ENCODE measurements around the gene SYTL5.

Gene SYTL5

DNA sequence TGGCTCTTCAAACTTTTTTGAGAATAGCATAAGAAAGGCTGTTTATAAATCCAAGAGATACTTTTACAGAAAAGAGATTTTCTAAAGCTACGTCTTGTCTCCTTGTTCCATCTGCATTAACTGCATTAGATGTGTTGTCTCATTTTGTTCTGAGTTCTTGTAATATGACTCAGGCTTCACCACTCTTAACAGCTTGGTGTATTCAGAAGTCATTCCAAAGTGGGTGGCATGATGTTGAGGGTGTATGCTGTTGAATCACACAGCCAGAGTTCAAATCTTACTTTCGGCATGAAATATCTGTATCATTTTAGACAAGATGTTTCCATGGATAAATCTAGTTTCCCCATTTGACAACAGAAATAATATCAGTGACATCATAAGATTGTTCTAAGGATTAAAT lies 30.1 kb downstream of the SYTL5 start:
- Histone ChIP-seq H3K4me3 (ENCODE audit: low read depth in 1 of 2, low read length in 2 of 2) (no peak overlapping the region), H3K36me3 (ENCODE audit: insufficient read depth, low read length) (no peaks in the 10 kb centered on the region), H3K4me1 (ENCODE audit: insufficient read depth, low read length) (no peaks in the 10 kb centered on the region), H3K9me3 (ENCODE audit: low read length) (no peaks in the 10 kb centered on the region), H3K27ac (ENCODE audit: low read depth, low read length) (no peak overlapping the region), H3K9ac (ENCODE audit: low read length) (no peak overlapping the region), H3K27me3 (ENCODE audit: control insufficient read depth in 1 of 2, insufficient read depth in 2 of 2, low read length in 2 of 2) (no peaks in the 10 kb centered on the region)

GRCh38 chrX:38038501-38038900 lies 32.1 kb downstream of the SYTL5 start:
- no peak overlapping the region for H3K4me3 ChIP-seq (ENCODE audit: low read depth in 1 of 2, low read length in 2 of 2)

GRCh38 chrX:38041237-38041636 lies 34.9 kb downstream of the SYTL5 start:
- no peak overlapping the region for H3K9ac ChIP-seq (ENCODE audit: low read length)
- no peaks in the 10 kb centered on the region for H3K36me3 ChIP-seq (ENCODE audit: insufficient read depth, low read length)
- no peak overlapping the region for H3K4me3 ChIP-seq (ENCODE audit: low read depth in 1 of 2, low read length in 2 of 2)
- H3K27me3 ChIP-seq (ENCODE audit: control insufficient read depth in 1 of 2, insufficient read depth in 2 of 2, low read length in 2 of 2): no peaks in the 10 kb centered on the region
- H3K4me1 ChIP-seq (ENCODE audit: insufficient read depth, low read length): no peaks in the 10 kb centered on the region
- H3K9me3 ChIP-seq (ENCODE audit: low read length): no peaks in the 10 kb centered on the region
- H3K27ac ChIP-seq (ENCODE audit: low read depth, low read length): no peak overlapping the region

More at GRCh38 chrX:38038501-38038900, 32.1 kb downstream of the SYTL5 start:
- H3K9ac ChIP-seq (ENCODE audit: low read length): no peak overlapping the region
- H3K27me3 ChIP-seq (ENCODE audit: control insufficient read depth in 1 of 2, insufficient read depth in 2 of 2, low read length in 2 of 2): no peaks in the 10 kb centered on the region
- no peak overlapping the region for H3K27ac ChIP-seq (ENCODE audit: low read depth, low read length)
- no peaks in the 10 kb centered on the region for H3K9me3 ChIP-seq (ENCODE audit: low read length)
- H3K4me1 ChIP-seq (ENCODE audit: insufficient read depth, low read length): no peaks in the 10 kb centered on the region
- H3K36me3 ChIP-seq (ENCODE audit: insufficient read depth, low read length): no peaks in the 10 kb centered on the region

DNA sequence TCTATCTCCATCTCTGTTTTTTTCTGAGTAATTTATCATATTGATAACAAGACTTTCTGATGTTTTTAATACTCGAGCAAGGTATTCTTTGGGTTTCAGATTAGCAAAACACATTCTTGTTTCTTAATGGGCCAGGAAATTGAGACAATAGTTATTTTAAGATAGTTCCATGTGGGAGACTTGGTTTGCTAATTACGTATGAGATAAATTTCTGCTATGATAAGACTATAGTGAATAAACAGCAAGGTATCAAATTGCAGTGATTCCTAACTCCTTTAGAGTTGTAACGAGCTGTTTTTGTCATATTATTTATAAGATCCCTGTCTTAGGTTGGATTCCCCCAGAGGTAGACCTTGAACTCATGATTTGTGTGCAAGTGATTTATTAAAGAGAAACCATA lies 38.3 kb downstream of the SYTL5 start:
- no peaks in the 10 kb centered on the region for H3K36me3 ChIP-seq (ENCODE audit: insufficient read depth, low read length)
- H3K27me3 ChIP-seq (ENCODE audit: control insufficient read depth in 1 of 2, insufficient read depth in 2 of 2, low read length in 2 of 2): no peaks in the 10 kb centered on the region
- H3K9me3 ChIP-seq (ENCODE audit: low read length): no peaks in the 10 kb centered on the region
- no peak overlapping the region for H3K27ac ChIP-seq (ENCODE audit: low read depth, low read length)
- no peak overlapping the region for H3K4me3 ChIP-seq (ENCODE audit: low read depth in 1 of 2, low read length in 2 of 2)
- H3K9ac ChIP-seq (ENCODE audit: low read length): no peak overlapping the region
- no peaks in the 10 kb centered on the region for H3K4me1 ChIP-seq (ENCODE audit: insufficient read depth, low read length)

GRCh38 chrX:38045538-38046096 lies 39.3 kb downstream of the SYTL5 start:
- Histone ChIP-seq H3K4me1 (ENCODE audit: insufficient read depth, low read length) (no peaks in the 10 kb centered on the region), H3K9me3 (ENCODE audit: low read length) (no peaks in the 10 kb centered on the region), H3K27me3 (ENCODE audit: control insufficient read depth in 1 of 2, insufficient read depth in 2 of 2, low read length in 2 of 2) (no peaks in the 10 kb centered on the region), H3K36me3 (ENCODE audit: insufficient read depth, low read length) (no peaks in the 10 kb centered on the region), H3K9ac (ENCODE audit: low read length) (no peak overlapping the region), H3K27ac (ENCODE audit: low read depth, low read length) (no peak overlapping the region), H3K4me3 (ENCODE audit: low read depth in 1 of 2, low read length in 2 of 2) (no peak overlapping the region)

DNA sequence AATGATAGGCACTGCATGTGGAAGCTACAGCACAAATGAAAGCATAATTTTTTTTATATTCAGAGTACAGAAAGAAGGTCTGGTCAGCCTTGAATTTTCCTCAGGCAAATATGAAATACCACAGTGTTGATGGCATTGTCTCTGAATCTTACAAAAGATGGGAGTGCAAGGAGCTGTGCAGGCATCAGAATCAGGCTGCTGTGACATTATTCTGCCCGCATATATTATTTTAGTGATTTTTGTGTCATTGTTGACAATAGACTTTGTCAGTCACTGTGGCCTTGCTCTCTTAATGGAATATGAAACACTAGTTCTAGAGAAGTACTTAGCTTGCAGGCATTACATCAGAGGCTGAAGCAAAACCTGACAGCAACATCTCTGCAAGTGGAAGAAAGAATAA lies 42.5 kb downstream of the SYTL5 start:
- Histone ChIP-seq H3K9ac (ENCODE audit: low read length) (no peak overlapping the region), H3K27ac (ENCODE audit: low read depth, low read length) (no peak overlapping the region), H3K4me1 (ENCODE audit: insufficient read depth, low read length) (no peaks in the 10 kb centered on the region), H3K27me3 (ENCODE audit: control insufficient read depth in 1 of 2, insufficient read depth in 2 of 2, low read length in 2 of 2) (no peaks in the 10 kb centered on the region), H3K9me3 (ENCODE audit: low read length) (no peaks in the 10 kb centered on the region), H3K36me3 (ENCODE audit: insufficient read depth, low read length) (no peaks in the 10 kb centered on the region), H3K4me3 (ENCODE audit: low read depth in 1 of 2, low read length in 2 of 2) (no peak overlapping the region)

DNA sequence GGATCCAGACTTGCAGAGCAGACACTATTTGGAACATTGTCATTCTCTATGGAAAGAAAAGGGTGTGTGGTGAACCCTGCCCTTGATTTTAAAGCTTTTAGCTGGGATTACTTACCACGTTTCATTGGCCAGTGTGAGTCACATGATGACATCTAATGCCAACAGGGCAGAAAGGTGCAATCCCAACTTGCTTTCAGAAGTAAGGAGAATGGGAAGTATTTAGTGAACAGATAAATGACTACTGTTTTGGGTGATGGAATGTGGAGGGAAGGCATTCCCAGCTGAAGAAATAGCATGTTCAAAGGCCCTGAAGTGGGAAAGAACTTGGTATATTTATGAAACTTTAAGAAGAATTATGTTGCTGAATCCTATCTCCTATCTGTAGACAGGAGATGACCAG lies 44.5 kb downstream of the SYTL5 start:
- no peak overlapping the region for H3K27ac ChIP-seq (ENCODE audit: low read depth, low read length)
- no peaks in the 10 kb centered on the region for H3K36me3 ChIP-seq (ENCODE audit: insufficient read depth, low read length)
- no peak overlapping the region for H3K4me3 ChIP-seq (ENCODE audit: low read depth in 1 of 2, low read length in 2 of 2)
- H3K4me1 ChIP-seq (ENCODE audit: insufficient read depth, low read length): no peaks in the 10 kb centered on the region
- no peaks in the 10 kb centered on the region for H3K9me3 ChIP-seq (ENCODE audit: low read length)
- no peaks in the 10 kb centered on the region for H3K27me3 ChIP-seq (ENCODE audit: control insufficient read depth in 1 of 2, insufficient read depth in 2 of 2, low read length in 2 of 2)
- no peak overlapping the region for H3K9ac ChIP-seq (ENCODE audit: low read length)

DNA sequence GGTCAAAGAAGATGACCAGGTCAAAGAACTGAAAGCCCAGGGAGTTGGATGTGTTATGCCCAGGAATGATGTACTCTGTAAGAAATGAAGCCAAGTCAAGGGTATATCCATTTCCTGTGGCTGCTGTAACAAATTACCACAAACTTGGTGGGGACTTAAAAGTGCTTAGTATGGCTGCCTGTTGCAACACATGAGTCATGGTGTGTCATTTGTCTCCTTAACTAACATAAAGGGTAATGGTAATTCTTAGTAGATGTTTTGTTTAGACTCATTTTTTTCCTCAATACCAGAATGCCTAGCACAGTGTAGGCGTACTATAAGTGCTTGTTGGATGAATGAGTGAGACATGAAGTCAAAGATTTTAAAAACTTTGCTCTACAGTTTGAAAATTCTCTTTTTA lies 45.7 kb downstream of the SYTL5 start:
- H3K27me3 ChIP-seq (ENCODE audit: control insufficient read depth in 1 of 2, insufficient read depth in 2 of 2, low read length in 2 of 2): no peaks in the 10 kb centered on the region
- no peaks in the 10 kb centered on the region for H3K36me3 ChIP-seq (ENCODE audit: insufficient read depth, low read length)
- H3K27ac ChIP-seq (ENCODE audit: low read depth, low read length): no peak overlapping the region
- no peak overlapping the region for H3K9ac ChIP-seq (ENCODE audit: low read length)
- H3K4me3 ChIP-seq (ENCODE audit: low read depth in 1 of 2, low read length in 2 of 2): no peak overlapping the region
- no peaks in the 10 kb centered on the region for H3K4me1 ChIP-seq (ENCODE audit: insufficient read depth, low read length)
- H3K9me3 ChIP-seq (ENCODE audit: low read length): no peaks in the 10 kb centered on the region

- no peaks in the 10 kb centered on the region for H3K4me1 ChIP-seq (ENCODE audit: insufficient read depth, low read length)
Measured at GRCh38 chrX:38055170-38055847, 49.0 kb downstream of the SYTL5 start.

GRCh38 chrX:38060331-38060878 lies 54.1 kb downstream of the SYTL5 start:
- no peaks in the 10 kb centered on the region for H3K27me3 ChIP-seq (ENCODE audit: control insufficient read depth in 1 of 2, insufficient read depth in 2 of 2, low read length in 2 of 2)

More at GRCh38 chrX:38055170-38055847, 49.0 kb downstream of the SYTL5 start:
- Histone ChIP-seq H3K36me3 (ENCODE audit: insufficient read depth, low read length) (no peaks in the 10 kb centered on the region), H3K4me3 (ENCODE audit: low read depth in 1 of 2, low read length in 2 of 2) (no peak overlapping the region), H3K27me3 (ENCODE audit: control insufficient read depth in 1 of 2, insufficient read depth in 2 of 2, low read length in 2 of 2) (no peaks in the 10 kb centered on the region), H3K27ac (ENCODE audit: low read depth, low read length) (no peak overlapping the region), H3K9me3 (ENCODE audit: low read length) (no peaks in the 10 kb centered on the region), H3K9ac (ENCODE audit: low read length) (no peak overlapping the region)

GRCh38 chrX:38061335-38061734 lies 55.0 kb downstream of the SYTL5 start:
- Histone ChIP-seq H3K27ac (ENCODE audit: low read depth, low read length) (no peak overlapping the region), H3K4me1 (ENCODE audit: insufficient read depth, low read length) (no peaks in the 10 kb centered on the region), H3K4me3 (ENCODE audit: low read depth in 1 of 2, low read length in 2 of 2) (no peak overlapping the region), H3K9ac (ENCODE audit: low read length) (no peak overlapping the region), H3K27me3 (ENCODE audit: control insufficient read depth in 1 of 2, insufficient read depth in 2 of 2, low read length in 2 of 2) (no peaks in the 10 kb centered on the region), H3K36me3 (ENCODE audit: insufficient read depth, low read length) (no peaks in the 10 kb centered on the region), H3K9me3 (ENCODE audit: low read length) (no peaks in the 10 kb centered on the region)

More at GRCh38 chrX:38060331-38060878, 54.1 kb downstream of the SYTL5 start:
- no peaks in the 10 kb centered on the region for H3K4me1 ChIP-seq (ENCODE audit: insufficient read depth, low read length)
- no peaks in the 10 kb centered on the region for H3K36me3 ChIP-seq (ENCODE audit: insufficient read depth, low read length)
- H3K9me3 ChIP-seq (ENCODE audit: low read length): no peaks in the 10 kb centered on the region
- no peak overlapping the region for H3K4me3 ChIP-seq (ENCODE audit: low read depth in 1 of 2, low read length in 2 of 2)
- no peak overlapping the region for H3K27ac ChIP-seq (ENCODE audit: low read depth, low read length)
- no peak overlapping the region for H3K9ac ChIP-seq (ENCODE audit: low read length)

DNA sequence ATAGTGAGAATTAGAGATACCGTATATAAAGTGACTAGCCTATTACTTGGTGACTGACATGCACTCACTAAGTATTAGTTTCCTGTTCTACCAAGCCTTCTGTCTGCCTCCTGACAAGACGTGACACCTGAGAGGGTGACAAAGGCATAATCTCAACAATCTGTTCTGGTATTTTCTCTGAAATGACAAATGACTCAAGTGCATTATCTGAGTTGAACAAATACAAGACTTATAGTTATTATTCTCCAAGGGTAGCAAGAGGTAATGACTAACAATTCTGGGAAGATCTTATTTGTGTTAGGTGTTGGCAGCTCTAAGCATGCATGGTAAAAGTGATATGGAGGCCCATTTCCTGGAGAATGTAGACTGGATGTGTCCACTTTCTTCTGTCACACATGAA lies 60.6 kb downstream of the SYTL5 start:
- Histone ChIP-seq H3K27ac (ENCODE audit: low read depth, low read length) (no peak overlapping the region), H3K36me3 (ENCODE audit: insufficient read depth, low read length) (no peaks in the 10 kb centered on the region), H3K9me3 (ENCODE audit: low read length) (no peaks in the 10 kb centered on the region)

More for the DNA sequence above, 60.6 kb downstream of the SYTL5 start:
- Histone ChIP-seq H3K4me1 (ENCODE audit: insufficient read depth, low read length) (no peaks in the 10 kb centered on the region), H3K4me3 (ENCODE audit: low read depth in 1 of 2, low read length in 2 of 2) (no peak overlapping the region), H3K27me3 (ENCODE audit: control insufficient read depth in 1 of 2, insufficient read depth in 2 of 2, low read length in 2 of 2) (no peaks in the 10 kb centered on the region), H3K9ac (ENCODE audit: low read length) (no peak overlapping the region)
